GM06990 (cell line): ENCODE results near the gene GPR62.

Experiments used
- DNase-seq: peaks from one replicate; pipeline ENCODE4 v3.0.0-alpha.2; 2011; ENCODE audit not compliant: insufficient read length; ENCODE audit errors: extremely low read depth
- H3K27me3 ChIP-seq: replicated peaks from 2 replicates; pipeline ENCODE4 v1.6.0; 2011; ENCODE audit warnings: low read length; ENCODE audit not compliant: control insufficient read depth, insufficient read depth
- H3K36me3 ChIP-seq: 2 replicates; pipeline ENCODE4 v1.5.1; 2011; ENCODE audit warnings: low read length; ENCODE audit not compliant: control insufficient read depth, insufficient read depth
- H3K4me3 ChIP-seq: replicated peaks from 2 replicates; pipeline ENCODE4 v1.5.1; 2011; ENCODE audit warnings: low read depth, mild to moderate bottlenecking, control low read depth, low read length
- CTCF ChIP-seq: IDR thresholded peaks from 2 replicates; pipeline ENCODE4 v1.5.1; 2011; ENCODE audit warnings: low read length, control low read depth, mild to moderate bottlenecking, inconsistent platforms; ENCODE audit not compliant: insufficient read depth, poor library complexity, severe bottlenecking

Gene GPR62

GRCh38 chr3:51945926-51946705 is 9.1 kb upstream of the GPR62 start:
- DNase-seq: no peak
- no peak for TF ChIP-seq CTCF

GRCh38 chr3:51946796-51947195 is 8.4 kb upstream of the GPR62 start:
- no peak for DNase-seq
- TF ChIP-seq CTCF: no peak
- Histone ChIP-seq H3K36me3 (peaks cover 17% of the 10 kb centered on the region), H3K27me3 (no peaks in the 10 kb centered on the region), H3K4me3 (no peak overlapping the region)

More at GRCh38 chr3:51945926-51946705, 9.1 kb upstream of the GPR62 start:
- Histone ChIP-seq H3K36me3 (peaks cover 17% of the 10 kb centered on the region), H3K27me3 (no peaks in the 10 kb centered on the region), H3K4me3 (no peak overlapping the region)

GRCh38 chr3:51947215-51947900 is 7.8 kb upstream of the GPR62 start:
- no peaks in the 10 kb centered on the region for H3K27me3 ChIP-seq
- TF ChIP-seq CTCF: no peak
- H3K36me3 ChIP-seq: peaks cover 17% of the 10 kb centered on the region

GRCh38 chr3:51948016-51948580 is 7.1 kb upstream of the GPR62 start:
- no peak for DNase-seq
- H3K36me3 ChIP-seq: peaks cover 17% of the 10 kb centered on the region
- TF ChIP-seq CTCF: no peak
- H3K27me3 ChIP-seq: no peaks in the 10 kb centered on the region
- H3K4me3 ChIP-seq: no peak overlapping the region

More at GRCh38 chr3:51947215-51947900, 7.8 kb upstream of the GPR62 start:
- no peak for DNase-seq
- H3K4me3 ChIP-seq: no peak overlapping the region

- H3K4me3 ChIP-seq: no peak overlapping the region
Observed at GRCh38 chr3:51949121-51949520, 6.1 kb upstream of the GPR62 start.

More at GRCh38 chr3:51949121-51949520, 6.1 kb upstream of the GPR62 start:
- Histone ChIP-seq H3K27me3 (no peaks in the 10 kb centered on the region), H3K36me3 (peaks cover 17% of the 10 kb centered on the region)
- TF ChIP-seq CTCF: no peak
- DNase-seq: no peak
